ENCODE results near the gene NCAN. TPM values are rescaled to one million over a fixed set of nuclear protein-coding genes. Genes with fewer than 3 reads are reported as not detected.
"Not testable (repeated sequence)": the region's sequence is repeated elsewhere in the genome, so short reads cannot be mapped to it uniquely, and the experiment has no call there.

The NCAN gene
- total RNA-seq, 1 experiment from 2014 or later: 0.05 TPM

- DNase-seq (ENCODE audit: extremely low read depth, low read depth): no peak
Measured at GRCh38 chr19:19192910-19193423, 18.8 kb upstream of the NCAN start.

- no peak for DNase-seq (ENCODE audit: extremely low read depth, low read depth)
Measured at GRCh38 chr19:19193926-19194325, 17.8 kb upstream of the NCAN start.

- DNase-seq (ENCODE audit: extremely low read depth, low read depth): no peak
Measured at GRCh38 chr19:19201697-19202630, 9.8 kb upstream of the NCAN start.

- no peak for DNase-seq (ENCODE audit: extremely low read depth, low read depth)
Measured at GRCh38 chr19:19202707-19203011, 9.1 kb upstream of the NCAN start.

- peak; percentile 77 for DNase-seq (ENCODE audit: extremely low read depth, low read depth)
Measured at GRCh38 chr19:19203012-19203856, 8.5 kb upstream of the NCAN start, which contains the start of gene NR2C2AP. Gene NR2C2AP (minus strand): TSS chr19:19203414. CDS start chr19:19203060, 354 bp downstream.

GRCh38 chr19:19204181-19204580 lies 7.6 kb upstream of the NCAN start:
- DNase-seq (ENCODE audit: extremely low read depth, low read depth): no peak

GRCh38 chr19:19205416-19206410 lies 6.0 kb upstream of the NCAN start:
- DNase-seq (ENCODE audit: extremely low read depth, low read depth): no peak

- no peak for DNase-seq (ENCODE audit: extremely low read depth, low read depth)
Measured at GRCh38 chr19:19206938-19207337, 4.8 kb upstream of the NCAN start.

- DNase-seq (ENCODE audit: extremely low read depth, low read depth): no peak
Measured at GRCh38 chr19:19207637-19208572, 3.9 kb upstream of the NCAN start.

- DNase-seq (ENCODE audit: extremely low read depth, low read depth): no peak
Measured at GRCh38 chr19:19209372-19209771, 2.4 kb upstream of the NCAN start.

- no peak for DNase-seq (ENCODE audit: extremely low read depth, low read depth)
Measured at GRCh38 chr19:19212916-19213315, 1.2 kb downstream of the NCAN start.

GRCh38 chr19:19213426-19214158 lies 1.8 kb downstream of the NCAN start:
- DNase-seq (ENCODE audit: extremely low read depth, low read depth): no peak

GRCh38 chr19:19214159-19214490 lies 2.4 kb downstream of the NCAN start:
- DNase-seq (ENCODE audit: extremely low read depth, low read depth): no peak

GRCh38 chr19:19214892-19215291 lies 3.1 kb downstream of the NCAN start:
- DNase-seq (ENCODE audit: extremely low read depth, low read depth): peak; percentile 30

- no peak for DNase-seq (ENCODE audit: extremely low read depth, low read depth)
Measured at GRCh38 chr19:19215792-19216191, 4.0 kb downstream of the NCAN start.

GRCh38 chr19:19217099-19217498 lies 5.3 kb downstream of the NCAN start:
- DNase-seq (ENCODE audit: extremely low read depth, low read depth): peak; percentile 23

GRCh38 chr19:19218911-19219310 lies 7.2 kb downstream of the NCAN start:
- DNase-seq (ENCODE audit: extremely low read depth, low read depth): no peak

- not testable (repeated sequence) for DNase-seq (ENCODE audit: extremely low read depth, low read depth)
Measured at GRCh38 chr19:19221000-19221399, 9.2 kb downstream of the NCAN start.
